ENCODE results near the gene VPS51. TPM values are rescaled to one million over a fixed set of nuclear protein-coding genes. Genes with fewer than 3 reads are reported as not detected.

VPS51 gene
- total RNA-seq, 4 donors from 2014 or later, result 280 to 636 (median 416) TPM

GRCh38 chr11:65087827-65088226 lies 8.2 kb upstream of the VPS51 start:
- no peak for TF ChIP-seq POLR2A (IDR thresholded peaks at IDR 0.05)
- TF ChIP-seq, protein P1, sequence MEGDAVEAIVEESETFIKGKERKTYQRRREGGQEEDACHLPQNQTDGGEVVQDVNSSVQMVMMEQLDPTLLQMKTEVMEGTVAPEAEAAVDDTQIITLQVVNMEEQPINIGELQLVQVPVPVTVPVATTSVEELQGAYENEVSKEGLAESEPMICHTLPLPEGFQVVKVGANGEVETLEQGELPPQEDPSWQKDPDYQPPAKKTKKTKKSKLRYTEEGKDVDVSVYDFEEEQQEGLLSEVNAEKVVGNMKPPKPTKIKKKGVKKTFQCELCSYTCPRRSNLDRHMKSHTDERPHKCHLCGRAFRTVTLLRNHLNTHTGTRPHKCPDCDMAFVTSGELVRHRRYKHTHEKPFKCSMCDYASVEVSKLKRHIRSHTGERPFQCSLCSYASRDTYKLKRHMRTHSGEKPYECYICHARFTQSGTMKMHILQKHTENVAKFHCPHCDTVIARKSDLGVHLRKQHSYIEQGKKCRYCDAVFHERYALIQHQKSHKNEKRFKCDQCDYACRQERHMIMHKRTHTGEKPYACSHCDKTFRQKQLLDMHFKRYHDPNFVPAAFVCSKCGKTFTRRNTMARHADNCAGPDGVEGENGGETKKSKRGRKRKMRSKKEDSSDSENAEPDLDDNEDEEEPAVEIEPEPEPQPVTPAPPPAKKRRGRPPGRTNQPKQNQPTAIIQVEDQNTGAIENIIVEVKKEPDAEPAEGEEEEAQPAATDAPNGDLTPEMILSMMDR (IDR thresholded peaks at IDR 0.05), result no peak
- peaks cover 0 to 46% (median 0%) of the 10 kb centered on the region in 3 donors for H3K36me3 ChIP-seq
- H3K27me3 ChIP-seq, result no peaks in the 10 kb centered on the region
- H3K4me3 ChIP-seq, result no peak overlapping the region
- H3K27ac ChIP-seq, result no peak overlapping the region
- no peak for DNase-seq
- H3K4me1 ChIP-seq, result peaks cover 6 to 21% (median 8%) of the 10 kb centered on the region in 4 donors
- no peaks in the 10 kb centered on the region for H3K9me3 ChIP-seq

DNA sequence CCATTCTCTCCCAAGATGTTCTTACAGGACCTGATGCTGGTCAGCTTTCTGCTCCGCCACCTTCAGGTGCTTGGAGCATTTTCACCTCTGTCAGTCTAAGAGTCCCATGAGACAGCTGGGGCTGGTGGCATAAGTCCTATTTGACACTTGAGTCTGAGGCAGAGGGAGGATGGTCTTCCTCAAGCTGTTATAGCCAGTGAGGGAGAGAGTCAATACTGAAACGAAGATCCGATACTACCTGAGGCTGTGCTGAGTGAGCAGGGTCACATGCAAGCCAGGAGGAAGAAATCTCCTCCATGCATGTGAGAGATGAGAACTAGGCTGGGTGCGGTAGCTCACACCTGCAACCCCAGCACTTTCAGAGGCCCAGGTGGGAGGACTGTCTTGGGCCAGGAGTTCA lies 6.4 kb upstream of the VPS51 start:
- Histone ChIP-seq H3K27ac (no peak overlapping the region), H3K27me3 (no peaks in the 10 kb centered on the region), H3K4me3 (no peak overlapping the region), H3K9me3 (no peaks in the 10 kb centered on the region), H3K36me3 (peaks cover 0 to 46% (median 0%) of the 10 kb centered on the region in 3 donors), H3K4me1 (peaks cover 5 to 10% (median 5%) of the 10 kb centered on the region in 4 donors)
- TF ChIP-seq, protein P1 (IDR thresholded peaks at IDR 0.05), result no peak
- no peak for TF ChIP-seq POLR2A (IDR thresholded peaks at IDR 0.05)
- DNase-seq, result no peak

DNA sequence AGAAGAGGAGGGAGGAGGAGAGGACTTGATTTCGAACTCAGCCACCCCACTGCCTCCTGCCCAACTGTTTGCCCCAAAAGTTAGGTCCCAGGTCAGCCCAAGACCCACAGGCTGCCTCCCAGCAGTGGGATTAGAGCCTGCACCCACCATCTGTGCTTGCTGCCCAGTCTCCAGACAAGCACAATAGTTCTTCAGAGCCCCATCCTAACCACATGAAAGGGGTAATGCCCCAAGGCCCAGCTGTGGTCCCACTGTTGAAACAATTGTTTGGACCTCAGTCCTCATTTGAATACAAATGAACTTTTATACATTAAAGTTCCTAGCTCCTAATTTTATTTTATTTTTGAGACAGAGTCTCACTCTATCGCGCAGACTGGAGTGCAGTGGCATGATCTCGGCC lies 5.4 kb upstream of the VPS51 start:
- Histone ChIP-seq H3K9me3 (no peaks in the 10 kb centered on the region), H3K27me3 (no peaks in the 10 kb centered on the region), H3K4me1 (no peaks in the 10 kb centered on the region), H3K27ac (no peak overlapping the region), H3K36me3 (peaks cover 0 to 39% (median 0%) of the 10 kb centered on the region in 3 donors), H3K4me3 (no peak overlapping the region)
- no peak for DNase-seq
- no peak for TF ChIP-seq POLR2A (IDR thresholded peaks at IDR 0.05)
- TF ChIP-seq, protein P1 (IDR thresholded peaks at IDR 0.05), result no peak

- Histone ChIP-seq H3K36me3 (peaks cover 0 to 16% (median 0%) of the 10 kb centered on the region in 3 donors), H3K4me1 (peaks cover 4 to 9% (median 7%) of the 10 kb centered on the region in 4 donors), H3K27ac (peak overlapping the region; percentile 88 to 94 (median 92)), H3K27me3 (no peaks in the 10 kb centered on the region), H3K4me3 (peak overlapping the region in 3 of 4 donors; percentile 78 to 91 (median 87)), H3K9me3 (no peaks in the 10 kb centered on the region)
- peak in 1 of 3 donors; percentile 45 for DNase-seq
- TF ChIP-seq POLR2A (IDR thresholded peaks at IDR 0.05), result no peak
- TF ChIP-seq, protein P1 (IDR thresholded peaks at IDR 0.05), result no peak
Measured at GRCh38 chr11:65095427-65095826, 587 bp upstream of the VPS51 start.

- Histone ChIP-seq H3K4me1 (peaks cover 4 to 9% (median 7%) of the 10 kb centered on the region in 4 donors), H3K27me3 (no peaks in the 10 kb centered on the region), H3K36me3 (peaks cover 0 to 16% (median 0%) of the 10 kb centered on the region in 3 donors), H3K27ac (peak overlapping the region; percentile 88 to 94 (median 92)), H3K9me3 (no peaks in the 10 kb centered on the region), H3K4me3 (peak overlapping the region; percentile 63 to 91 (median 82))
- DNase-seq, result no peak
- TF ChIP-seq, protein P1 (IDR thresholded peaks at IDR 0.05), result no peak
- TF ChIP-seq POLR2A (IDR thresholded peaks at IDR 0.05), result no peak
Measured at GRCh38 chr11:65096926-65097325, 912 bp downstream of the VPS51 start.
